Smooth muscle cell (in vitro differentiated cells): ENCODE results near the gene S1PR5. TPM values are rescaled to one million over a fixed set of nuclear protein-coding genes. Genes with fewer than 3 reads are reported as not detected.

Source experiments
- DNase-seq: peaks from one replicate; lab custom pipeline; 2025; ENCODE audit not compliant: unreplicated experiment; lab: John Stamatoyannopoulos, UW
- H2AFZ ChIP-seq: fragments of 200-600 bp; sonication (generic); 2 replicates; pipeline ENCODE4 v1.6.0; 2016; ENCODE audit warnings: antibody characterized with exemption, low read depth, mild to moderate bottlenecking
- H3F3A ChIP-seq: fragments of 200-600 bp; sonication (generic); 2 replicates; pipeline ENCODE4 v1.6.0; 2017; ENCODE audit warnings: antibody characterized with exemption, low read depth
- H3K27ac ChIP-seq: fragments of 200-600 bp; sonication (generic); 2 replicates; pipeline ENCODE4 v1.5.1; 2016; ENCODE audit warnings: low read depth, mild to moderate bottlenecking
- H3K27me3 ChIP-seq: fragments of 200-600 bp; sonication (generic); 2 replicates; pipeline ENCODE4 v1.6.1; 2016; ENCODE audit warnings: low read depth, mild to moderate bottlenecking
- H3K36me3 ChIP-seq: fragments of 200-600 bp; sonication (generic); 2 replicates; pipeline ENCODE4 v1.5.1; 2016; ENCODE audit warnings: low read depth
- H3K4me1 ChIP-seq: fragments of 200-600 bp; sonication (generic); 2 replicates; pipeline ENCODE4 v1.5.1; 2016; ENCODE audit warnings: low read depth
- H3K4me2 ChIP-seq: fragments of 200-600 bp; sonication (generic); 2 replicates; pipeline ENCODE4 v1.6.0; 2016; ENCODE audit warnings: mild to moderate bottlenecking
- H3K4me3 ChIP-seq: fragments of 200-600 bp; sonication (generic); 2 replicates; pipeline ENCODE4 v1.5.1; 2016; ENCODE audit warnings: mild to moderate bottlenecking
- H3K79me2 ChIP-seq: fragments of 200-600 bp; sonication (generic); 2 replicates; pipeline ENCODE4 v1.6.0; 2016; ENCODE audit warnings: low read depth, mild to moderate bottlenecking
- H3K9ac ChIP-seq: fragments of 200-600 bp; sonication (generic); 2 replicates; pipeline ENCODE4 v1.6.0; 2016; ENCODE audit warnings: low read depth
- H3K9me3 ChIP-seq: fragments of 200-600 bp; sonication (generic); replicated peaks from 2 replicates; pipeline ENCODE4 v1.5.1; 2016; ENCODE audit warnings: low read depth
- H4K20me1 ChIP-seq: fragments of 200-600 bp; sonication (generic); 2 replicates; pipeline ENCODE4 v1.6.0; 2016; ENCODE audit warnings: low read depth
- WGBS: methylation state at CpG from one replicate; pipeline ENCODE4 v1.1.7; 2016; ENCODE audit warnings: low lambda C conversion rate; 5-methylcytosine and 5-hydroxymethylcytosine counted together
- polyA plus RNA-seq: library from polyadenylated mRNA; unstranded; fragments of >200 nt; fragmentation: Nextera tagmentation; extraction: Ambion mirVana; gene quantifications from 2 replicates; pipeline ENCODE4 v1.2.1, GENCODE V29; 2016
- total RNA-seq: library from RNA; depleted of rRNA; stranded (reverse); fragments of >200 nt; gene quantifications from 2 replicates; pipeline ENCODE4 v1.2.3, GENCODE V29; 2014
- TF ChIP-seq, protein P1 (sequence below): fragments of 200-600 bp; sonication (generic); IDR thresholded peaks from 2 replicates; pipeline ENCODE4 v1.5.1; 2017; ENCODE audit warnings: borderline replicate concordance, mild to moderate bottlenecking, antibody characterized with exemption; ENCODE audit not compliant: insufficient read depth, poor library complexity, severe bottlenecking

The S1PR5 gene
- total and polyA plus RNA-seq, 2 experiments from 2014 or later = 5.3 to 9.0 TPM

DNA sequence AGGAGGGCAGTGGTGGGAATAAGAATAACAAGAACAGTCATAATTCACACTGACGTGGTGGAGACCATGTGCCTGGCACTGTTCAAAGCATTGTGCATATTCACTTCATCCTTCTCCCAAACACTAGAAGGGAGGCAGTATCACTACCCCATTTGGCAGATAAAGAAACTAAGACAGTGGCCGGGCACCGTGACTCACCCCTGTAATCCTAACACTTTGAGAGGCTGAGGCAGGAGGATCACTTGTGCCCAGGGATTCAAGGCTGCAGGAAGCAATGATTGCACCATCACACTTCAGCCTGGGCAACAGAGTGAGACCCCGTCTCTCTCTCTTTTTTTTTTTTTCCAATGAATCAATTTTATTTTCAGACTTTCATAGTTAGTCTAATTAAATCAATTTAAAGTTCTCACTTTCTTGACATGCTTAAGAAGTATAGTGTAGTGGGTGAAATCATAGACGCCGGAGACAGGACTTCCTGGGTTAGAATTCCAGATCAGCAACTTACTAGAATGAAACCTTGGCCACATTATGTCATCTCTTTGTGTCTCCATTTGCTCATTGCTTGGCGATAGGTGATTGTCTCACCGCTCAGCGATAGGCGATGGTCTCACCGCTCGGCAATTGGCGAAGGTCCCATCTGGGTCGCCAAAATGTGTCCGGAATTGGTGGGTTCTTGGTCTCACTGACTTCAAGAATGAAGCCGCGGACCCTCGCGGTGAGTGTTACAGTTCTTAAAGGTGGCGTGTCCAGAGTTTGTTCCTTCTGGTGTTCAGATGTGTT, 21.1 kb upstream of the S1PR5 start:
- TF ChIP-seq, protein P1, sequence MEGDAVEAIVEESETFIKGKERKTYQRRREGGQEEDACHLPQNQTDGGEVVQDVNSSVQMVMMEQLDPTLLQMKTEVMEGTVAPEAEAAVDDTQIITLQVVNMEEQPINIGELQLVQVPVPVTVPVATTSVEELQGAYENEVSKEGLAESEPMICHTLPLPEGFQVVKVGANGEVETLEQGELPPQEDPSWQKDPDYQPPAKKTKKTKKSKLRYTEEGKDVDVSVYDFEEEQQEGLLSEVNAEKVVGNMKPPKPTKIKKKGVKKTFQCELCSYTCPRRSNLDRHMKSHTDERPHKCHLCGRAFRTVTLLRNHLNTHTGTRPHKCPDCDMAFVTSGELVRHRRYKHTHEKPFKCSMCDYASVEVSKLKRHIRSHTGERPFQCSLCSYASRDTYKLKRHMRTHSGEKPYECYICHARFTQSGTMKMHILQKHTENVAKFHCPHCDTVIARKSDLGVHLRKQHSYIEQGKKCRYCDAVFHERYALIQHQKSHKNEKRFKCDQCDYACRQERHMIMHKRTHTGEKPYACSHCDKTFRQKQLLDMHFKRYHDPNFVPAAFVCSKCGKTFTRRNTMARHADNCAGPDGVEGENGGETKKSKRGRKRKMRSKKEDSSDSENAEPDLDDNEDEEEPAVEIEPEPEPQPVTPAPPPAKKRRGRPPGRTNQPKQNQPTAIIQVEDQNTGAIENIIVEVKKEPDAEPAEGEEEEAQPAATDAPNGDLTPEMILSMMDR = no peak
- no peaks in the 10 kb centered on the region for H3K4me1 ChIP-seq
- H3K27ac ChIP-seq = no peak overlapping the region
- no peak overlapping the region for H2AFZ ChIP-seq
- no peaks in the 10 kb centered on the region for H3K9me3 ChIP-seq
- H3K79me2 ChIP-seq = no peaks in the 10 kb centered on the region
- H3K9ac ChIP-seq = no peak overlapping the region
- H3K36me3 ChIP-seq = no peaks in the 10 kb centered on the region
- no peak overlapping the region for H3K4me3 ChIP-seq
- no peak for DNase-seq
- no peaks in the 10 kb centered on the region for H4K20me1 ChIP-seq
- 92% methylated on average over 20 of the region's 20 CpGs for WGBS
- H3K27me3 ChIP-seq = no peaks in the 10 kb centered on the region
- no peak overlapping the region for H3K4me2 ChIP-seq
- no peaks in the 10 kb centered on the region for H3F3A ChIP-seq

DNA sequence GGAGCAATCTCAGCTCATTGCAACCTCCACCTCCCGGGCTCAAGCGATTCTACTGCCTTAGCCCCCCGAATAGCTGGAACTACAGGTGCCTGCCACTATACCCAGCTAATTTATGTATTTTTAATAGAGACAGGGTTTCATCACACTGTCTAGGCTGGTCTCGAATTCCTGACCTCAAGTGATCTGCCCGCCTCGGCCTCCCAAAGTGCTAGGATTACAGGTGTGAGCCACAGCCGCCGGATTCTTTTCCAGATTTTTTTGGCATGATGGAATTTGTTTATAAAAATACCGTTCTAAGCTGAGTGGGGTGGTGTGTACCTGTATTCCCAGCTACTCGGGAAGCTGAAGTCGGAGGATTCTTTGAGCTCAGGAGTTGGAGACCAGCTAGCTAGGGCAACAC, 20.4 kb upstream of the S1PR5 start:
- Histone ChIP-seq H3K27ac (no peak overlapping the region), H4K20me1 (no peaks in the 10 kb centered on the region), H3K36me3 (no peaks in the 10 kb centered on the region), H3K79me2 (no peaks in the 10 kb centered on the region), H3K4me3 (no peak overlapping the region), H3K4me1 (no peaks in the 10 kb centered on the region), H3K9me3 (no peaks in the 10 kb centered on the region), H2AFZ (no peak overlapping the region), H3K9ac (no peak overlapping the region), H3K4me2 (no peak overlapping the region), H3K27me3 (no peaks in the 10 kb centered on the region), H3F3A (no peaks in the 10 kb centered on the region)
- no peak for DNase-seq
- TF ChIP-seq, protein P1 = no peak
- WGBS = 82% methylated on average over 11 of the region's 11 CpGs

DNA sequence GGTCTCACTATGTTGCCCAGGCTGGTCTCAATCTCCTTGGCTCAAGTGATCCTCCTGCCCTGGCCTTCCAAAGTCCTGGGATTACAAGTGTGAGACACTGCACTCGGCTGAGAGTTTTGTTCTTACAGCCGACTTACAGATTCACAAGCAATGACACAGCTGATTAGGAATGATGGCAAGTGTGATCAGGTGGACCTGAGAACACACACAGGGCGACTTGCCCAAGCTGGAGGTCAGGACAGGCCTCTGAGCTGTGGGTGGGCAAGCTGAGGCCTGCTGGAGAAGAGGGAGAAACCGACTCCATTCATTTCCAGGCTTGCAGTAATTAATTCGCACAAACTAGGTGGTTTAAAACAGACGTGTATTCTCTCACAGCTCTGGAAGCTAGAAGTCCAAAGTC, 18.4 kb upstream of the S1PR5 start:
- H3K4me3 ChIP-seq = no peak overlapping the region
- 59% methylated on average over 6 of the region's 6 CpGs for WGBS

More for the DNA sequence above, 18.4 kb upstream of the S1PR5 start:
- DNase-seq = no peak
- no peaks in the 10 kb centered on the region for H3K36me3 ChIP-seq
- H3K79me2 ChIP-seq = no peaks in the 10 kb centered on the region
- TF ChIP-seq, protein P1 = no peak
- no peak overlapping the region for H3K9ac ChIP-seq
- no peaks in the 10 kb centered on the region for H3K4me1 ChIP-seq
- no peaks in the 10 kb centered on the region for H3F3A ChIP-seq
- H2AFZ ChIP-seq = no peak overlapping the region
- H4K20me1 ChIP-seq = no peaks in the 10 kb centered on the region
- H3K27ac ChIP-seq = no peak overlapping the region
- H3K27me3 ChIP-seq = no peaks in the 10 kb centered on the region
- no peaks in the 10 kb centered on the region for H3K9me3 ChIP-seq
- no peak overlapping the region for H3K4me2 ChIP-seq
